NT2/D1 (cell line): Measurements from ENCODE around the gene RCOR2.

ENCODE experiments used
- SUZ12 ChIP-seq: IDR thresholded peaks from 2 replicates; pipeline ENCODE4 v1.6.1; 2011; ENCODE audit not compliant: insufficient read length, insufficient read depth; ENCODE audit errors: extremely low read depth
- YY1 ChIP-seq: IDR thresholded peaks from 2 replicates; pipeline ENCODE4 v1.6.1; 2011; ENCODE audit not compliant: insufficient read length, insufficient read depth
- ZNF274 ChIP-seq: IDR thresholded peaks from 2 replicates; pipeline ENCODE4 v1.6.1; 2011; ENCODE audit warnings: mild to moderate bottlenecking, low read depth, low read length

DNA sequence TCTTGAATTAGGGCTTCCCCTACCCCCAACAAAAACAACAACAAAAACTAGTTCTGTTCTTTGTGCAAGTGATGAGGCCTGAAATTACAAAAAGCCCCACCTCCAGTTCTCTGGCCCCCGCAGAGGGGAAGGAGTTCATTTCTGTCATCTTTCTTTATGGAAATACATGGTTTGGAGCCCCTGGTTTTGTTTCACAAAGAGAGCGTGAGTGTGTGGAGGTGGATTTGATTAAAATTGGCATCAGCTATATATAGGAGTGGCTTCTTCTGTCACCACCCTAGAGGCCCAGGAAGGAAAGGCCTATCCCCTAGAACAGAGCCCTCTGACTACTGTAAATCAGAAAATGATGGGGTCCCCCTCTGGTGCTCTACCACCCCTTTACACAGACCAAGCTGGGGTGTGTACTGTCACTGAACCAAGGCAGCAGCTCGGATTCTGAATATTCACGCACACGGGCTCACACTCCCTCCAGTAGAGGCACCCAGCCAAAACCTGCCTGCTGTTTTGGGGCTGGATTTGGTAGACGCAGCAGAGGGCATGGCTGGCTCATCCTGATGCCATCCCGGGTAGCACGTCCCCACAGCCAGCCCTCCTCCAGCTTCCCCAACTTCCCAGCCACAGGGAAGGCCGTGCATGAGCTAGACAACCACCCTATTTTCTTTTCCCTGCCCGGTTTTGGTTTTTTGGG lies 19.4 kb downstream of the RCOR2 start:
- no peak for TF ChIP-seq YY1
- TF ChIP-seq ZNF274: no peak
- TF ChIP-seq SUZ12: no peak
